ENCODE data around the gene CSF2. TPM values are rescaled to one million over a fixed set of nuclear protein-coding genes. Genes with fewer than 3 reads are reported as not detected.
"Not testable (repeated sequence)": the region's sequence is repeated elsewhere in the genome, so short reads cannot be mapped to it uniquely, and the experiment has no call there.

Gene CSF2
- total and polyA plus RNA-seq, 2 of the 4 experiments (the other 2 are of a cell fraction) = 0.31 TPM; not detected in 1

GRCh38 chr5:132116072-132116471 lies 42.5 kb downstream of the CSF2 start:
- H2AK5ac ChIP-seq (ENCODE audit: low read depth, low read length) = no peak overlapping the region
- H3K4me1 ChIP-seq (ENCODE audit: control insufficient read depth, insufficient read depth, low read length) = no peaks in the 10 kb centered on the region; the same call in 1 of the 2 replicates
- no peak overlapping the region for H2AK9ac ChIP-seq (replicated peaks; ENCODE audit: low read depth, low read length, poor library complexity)
- no peak overlapping the region for H2BK15ac ChIP-seq (ENCODE audit: low read depth, low read length)
- no peaks in the 10 kb centered on the region for H3K27me3 ChIP-seq (ENCODE audit: control insufficient read depth, insufficient read depth, low read length)
- H3K36me3 ChIP-seq (ENCODE audit: control insufficient read depth, insufficient read depth, low read length) = no peaks in the 10 kb centered on the region
- H4K91ac ChIP-seq (ENCODE audit: insufficient read depth, low read depth, low read length) = no peak overlapping the region
- no peak overlapping the region for H3K27ac ChIP-seq (ENCODE audit: insufficient read depth, low read length)
- H3K9me3 ChIP-seq (ENCODE audit: control insufficient read depth, insufficient read depth, low read length) = no peaks in the 10 kb centered on the region; the same call in 1 of the 2 replicates
- H3K18ac ChIP-seq (ENCODE audit: low read depth, low read length) = no peak overlapping the region
- no peak for TF ChIP-seq SMC3 (IDR thresholded peaks at IDR 0.05; ENCODE audit: low read depth, low read length)
- TF ChIP-seq MAFK (IDR thresholded peaks at IDR 0.05; ENCODE audit: low read depth, low read length) = peak; percentile 47; the same call in 1 of the 2 replicates
- H2AFZ ChIP-seq (replicated peaks; ENCODE audit: low read length, poor library complexity) = no peak overlapping the region
- DNase-seq (no peak), ATAC-seq (ENCODE audit: low read depth) (no peak)
- no peak overlapping the region for H3K4ac ChIP-seq (ENCODE audit: low read depth, low read length)
- H3K4me2 ChIP-seq (ENCODE audit: low read depth, low read length) = no peak overlapping the region
- ChIA-PET POLR2A (ENCODE audit: unreplicated experiment) (no interaction called here), CTCF (no interaction called here)
- no peak overlapping the region for H3K14ac ChIP-seq (replicated peaks; ENCODE audit: low read depth, low read length)
- no peaks in the 10 kb centered on the region for H3K79me1 ChIP-seq (ENCODE audit: low read depth in 1 of 2, low read length in 2 of 2)
- no peak overlapping the region for H4K8ac ChIP-seq (ENCODE audit: low read depth in 2 of 2, low read length in 2 of 2)
- H3K9ac ChIP-seq (ENCODE audit: low read depth, low read length) = no peak overlapping the region
- H3K9me1 ChIP-seq (ENCODE audit: insufficient read depth, low read length) = no peaks in the 10 kb centered on the region
- no peak overlapping the region for H3K23ac ChIP-seq (ENCODE audit: low read depth, low read length)
- no peak overlapping the region for H4K5ac ChIP-seq (ENCODE audit: low read depth, low read length)
- H3K4me3 ChIP-seq (ENCODE audit: insufficient read depth, low read depth, low read length) = no peak overlapping the region
- intact Hi-C loops (cut with micrococcal nuclease) = no loop called here
- in situ Hi-C loops (cut with MboI; ENCODE audit: low sequenced_read_pairs) = no loop called here
- dilution Hi-C loops (cut with HindIII; ENCODE audit: low sequenced_read_pairs, unreplicated experiment) = no loop called here
- H4K20me1 ChIP-seq (ENCODE audit: insufficient read depth, low read length) = no peaks in the 10 kb centered on the region
- no peak overlapping the region for H2BK20ac ChIP-seq (ENCODE audit: low read depth, low read length)
- H2BK120ac ChIP-seq (ENCODE audit: low read depth, low read length) = no peak overlapping the region
- H2BK5ac ChIP-seq (ENCODE audit: low read depth, low read length, poor library complexity, severe bottlenecking) = no peak overlapping the region
- BruUV-seq (replicated peaks) = no TSS peak
- H3K56ac ChIP-seq (ENCODE audit: extremely low read depth, insufficient read depth, low read length) = no peak overlapping the region
- WGBS, 2 experiments (ENCODE audit: extremely low coverage in 2 of 2, insufficient read length in 1 of 2) = no CpG with 5 or more reads among the region's 2 CpGs

- H2BK15ac ChIP-seq (ENCODE audit: low read depth, low read length); H4K20me1 ChIP-seq (ENCODE audit: insufficient read depth, low read length); dilution Hi-C loops (cut with HindIII; ENCODE audit: low sequenced_read_pairs, unreplicated experiment); DNase-seq; H3K4me3 ChIP-seq (ENCODE audit: insufficient read depth, low read depth, low read length); H3K9me3 ChIP-seq (ENCODE audit: control insufficient read depth, insufficient read depth, low read length); H4K5ac ChIP-seq (ENCODE audit: low read depth, low read length); H2AK9ac ChIP-seq (replicated peaks; ENCODE audit: low read depth, low read length, poor library complexity); H4K91ac ChIP-seq (ENCODE audit: insufficient read depth, low read depth, low read length); H2BK5ac ChIP-seq (ENCODE audit: low read depth, low read length, poor library complexity, severe bottlenecking); H3K4me1 ChIP-seq (ENCODE audit: control insufficient read depth, insufficient read depth, low read length); H3K9ac ChIP-seq (ENCODE audit: low read depth, low read length); in situ Hi-C loops (cut with MboI; ENCODE audit: low sequenced_read_pairs); H2BK20ac ChIP-seq (ENCODE audit: low read depth, low read length); H4K8ac ChIP-seq (ENCODE audit: low read depth in 2 of 2, low read length in 2 of 2); H2BK120ac ChIP-seq (ENCODE audit: low read depth, low read length); H2AFZ ChIP-seq (replicated peaks; ENCODE audit: low read length, poor library complexity); H3K4me2 ChIP-seq (ENCODE audit: low read depth, low read length); H2AK5ac ChIP-seq (ENCODE audit: low read depth, low read length); H3K27ac ChIP-seq (ENCODE audit: insufficient read depth, low read length); H3K4ac ChIP-seq (ENCODE audit: low read depth, low read length); H3K9me1 ChIP-seq (ENCODE audit: insufficient read depth, low read length); POLR2A ChIA-PET (ENCODE audit: unreplicated experiment); H3K79me1 ChIP-seq (ENCODE audit: low read depth in 1 of 2, low read length in 2 of 2); ATAC-seq (ENCODE audit: low read depth); H3K36me3 ChIP-seq (ENCODE audit: control insufficient read depth, insufficient read depth, low read length); H3K27me3 ChIP-seq (ENCODE audit: control insufficient read depth, insufficient read depth, low read length); intact Hi-C loops (cut with micrococcal nuclease); H3K14ac ChIP-seq (replicated peaks; ENCODE audit: low read depth, low read length); BruUV-seq (replicated peaks); H3K23ac ChIP-seq (ENCODE audit: low read depth, low read length); H3K56ac ChIP-seq (ENCODE audit: extremely low read depth, insufficient read depth, low read length); H3K18ac ChIP-seq (ENCODE audit: low read depth, low read length): not testable (repeated sequence)
- WGBS, 2 experiments (ENCODE audit: extremely low coverage in 2 of 2, insufficient read length in 1 of 2) = 50% methylated on average over 1 of the region's 3 CpGs; no CpG with 5 or more reads in 1 of the 2 experiments
- CTCF ChIA-PET = interaction anchor here (1.3 kb wide), 1 partner anchor 12 kb away, joined by 3 read pairs; no protein-coding TSS in a partner anchor
These were observed 43.4 kb downstream of the CSF2 start for GRCh38 chr5:132116909-132117489.
